Choroid plexus epithelial cell (primary cell): Measurements from ENCODE around the gene EPHA4.

Source experiments
- DNase-seq: peaks from one replicate; pipeline ENCODE4 v3.0.0-alpha.2; 2010; ENCODE audit warnings: low read depth
- H3K4me3 ChIP-seq: 2 replicates; pipeline ENCODE4 v1.5.1; 2011; ENCODE audit warnings: low read depth, mild to moderate bottlenecking, control low read depth, low read length, moderate library complexity
- TF ChIP-seq, protein P1 (sequence below): conservative IDR thresholded peaks from 2 replicates; pipeline ENCODE4 v1.5.1; 2011; ENCODE audit warnings: low read depth, mild to moderate bottlenecking, control low read depth, inconsistent platforms, low read length, moderate library complexity

EPHA4 gene

DNA sequence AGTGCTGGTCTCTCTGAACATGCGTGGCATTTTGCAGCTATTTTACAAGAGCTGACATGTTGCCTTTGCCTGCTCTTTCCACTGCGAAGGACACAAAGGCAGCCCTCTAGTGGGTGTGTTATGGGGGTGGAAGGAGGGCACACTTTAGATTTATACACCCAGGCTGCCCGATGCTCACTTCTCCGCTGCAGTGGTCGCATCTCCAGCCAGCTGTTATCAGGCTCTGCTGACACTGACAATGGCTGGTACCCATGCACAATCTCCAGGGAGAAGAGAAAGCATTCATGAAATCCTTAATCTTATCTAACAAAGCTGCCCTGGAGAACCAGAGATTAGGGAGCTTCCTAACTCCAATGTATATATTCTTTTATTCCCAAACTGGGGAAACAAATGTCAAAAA is 113.5 kb downstream of the EPHA4 start:
- no peak for DNase-seq
- TF ChIP-seq, protein P1, sequence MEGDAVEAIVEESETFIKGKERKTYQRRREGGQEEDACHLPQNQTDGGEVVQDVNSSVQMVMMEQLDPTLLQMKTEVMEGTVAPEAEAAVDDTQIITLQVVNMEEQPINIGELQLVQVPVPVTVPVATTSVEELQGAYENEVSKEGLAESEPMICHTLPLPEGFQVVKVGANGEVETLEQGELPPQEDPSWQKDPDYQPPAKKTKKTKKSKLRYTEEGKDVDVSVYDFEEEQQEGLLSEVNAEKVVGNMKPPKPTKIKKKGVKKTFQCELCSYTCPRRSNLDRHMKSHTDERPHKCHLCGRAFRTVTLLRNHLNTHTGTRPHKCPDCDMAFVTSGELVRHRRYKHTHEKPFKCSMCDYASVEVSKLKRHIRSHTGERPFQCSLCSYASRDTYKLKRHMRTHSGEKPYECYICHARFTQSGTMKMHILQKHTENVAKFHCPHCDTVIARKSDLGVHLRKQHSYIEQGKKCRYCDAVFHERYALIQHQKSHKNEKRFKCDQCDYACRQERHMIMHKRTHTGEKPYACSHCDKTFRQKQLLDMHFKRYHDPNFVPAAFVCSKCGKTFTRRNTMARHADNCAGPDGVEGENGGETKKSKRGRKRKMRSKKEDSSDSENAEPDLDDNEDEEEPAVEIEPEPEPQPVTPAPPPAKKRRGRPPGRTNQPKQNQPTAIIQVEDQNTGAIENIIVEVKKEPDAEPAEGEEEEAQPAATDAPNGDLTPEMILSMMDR: no peak
- no peak overlapping the region for H3K4me3 ChIP-seq

DNA sequence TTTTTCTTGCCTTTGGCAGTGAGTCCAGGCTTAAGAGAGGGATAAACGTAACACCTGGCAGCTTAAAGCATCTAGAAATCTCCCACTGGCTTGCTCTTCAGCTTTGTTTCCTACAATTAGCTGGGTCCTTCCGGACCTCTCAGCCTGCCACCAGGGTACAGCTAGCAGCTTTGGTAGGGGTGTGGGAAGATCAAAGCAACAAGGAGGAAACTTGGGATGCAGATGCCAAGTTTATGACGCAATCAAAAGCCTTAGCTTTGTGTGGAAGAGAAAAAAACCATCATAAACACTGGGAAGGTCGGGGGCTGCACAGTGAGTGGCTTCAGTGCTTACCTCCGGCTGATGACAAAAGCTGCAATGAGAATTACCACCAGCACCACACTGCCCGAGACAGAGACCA is 116.9 kb downstream of the EPHA4 start:
- DNase-seq: no peak
- TF ChIP-seq, protein P1: no peak
- no peak overlapping the region for H3K4me3 ChIP-seq

DNA sequence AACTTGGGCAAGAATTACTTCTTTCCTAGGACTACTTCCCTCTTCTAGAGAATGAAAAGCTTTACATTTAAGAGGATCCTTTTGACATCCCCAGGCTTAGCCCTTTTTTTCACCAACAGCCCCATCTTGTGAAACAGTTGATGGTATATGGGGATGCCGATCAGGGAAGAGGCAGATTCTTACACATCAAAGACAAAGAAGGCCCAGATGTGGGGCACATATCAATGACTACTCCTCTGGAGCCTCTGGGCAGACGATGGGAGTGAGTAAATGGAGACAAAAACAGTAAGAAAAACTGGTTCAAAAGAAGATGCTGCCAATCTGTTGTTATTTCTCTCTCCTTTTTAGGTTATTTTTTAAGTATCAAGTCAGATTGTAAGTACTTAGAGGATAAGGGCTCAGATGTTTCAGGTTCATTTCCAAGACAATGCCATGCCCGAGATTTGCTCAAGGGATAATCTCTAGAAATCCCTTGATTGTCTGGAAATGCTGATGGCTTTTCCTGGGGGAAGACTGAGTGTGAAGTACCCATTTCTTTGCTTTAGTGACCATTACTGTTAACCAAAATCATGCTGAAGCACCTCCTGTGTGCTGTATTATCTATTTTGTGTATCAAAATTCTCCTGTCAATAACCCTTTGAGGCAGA is 117.5 kb downstream of the EPHA4 start:
- TF ChIP-seq, protein P1: no peak
- DNase-seq: no peak
- H3K4me3 ChIP-seq: no peak overlapping the region

DNA sequence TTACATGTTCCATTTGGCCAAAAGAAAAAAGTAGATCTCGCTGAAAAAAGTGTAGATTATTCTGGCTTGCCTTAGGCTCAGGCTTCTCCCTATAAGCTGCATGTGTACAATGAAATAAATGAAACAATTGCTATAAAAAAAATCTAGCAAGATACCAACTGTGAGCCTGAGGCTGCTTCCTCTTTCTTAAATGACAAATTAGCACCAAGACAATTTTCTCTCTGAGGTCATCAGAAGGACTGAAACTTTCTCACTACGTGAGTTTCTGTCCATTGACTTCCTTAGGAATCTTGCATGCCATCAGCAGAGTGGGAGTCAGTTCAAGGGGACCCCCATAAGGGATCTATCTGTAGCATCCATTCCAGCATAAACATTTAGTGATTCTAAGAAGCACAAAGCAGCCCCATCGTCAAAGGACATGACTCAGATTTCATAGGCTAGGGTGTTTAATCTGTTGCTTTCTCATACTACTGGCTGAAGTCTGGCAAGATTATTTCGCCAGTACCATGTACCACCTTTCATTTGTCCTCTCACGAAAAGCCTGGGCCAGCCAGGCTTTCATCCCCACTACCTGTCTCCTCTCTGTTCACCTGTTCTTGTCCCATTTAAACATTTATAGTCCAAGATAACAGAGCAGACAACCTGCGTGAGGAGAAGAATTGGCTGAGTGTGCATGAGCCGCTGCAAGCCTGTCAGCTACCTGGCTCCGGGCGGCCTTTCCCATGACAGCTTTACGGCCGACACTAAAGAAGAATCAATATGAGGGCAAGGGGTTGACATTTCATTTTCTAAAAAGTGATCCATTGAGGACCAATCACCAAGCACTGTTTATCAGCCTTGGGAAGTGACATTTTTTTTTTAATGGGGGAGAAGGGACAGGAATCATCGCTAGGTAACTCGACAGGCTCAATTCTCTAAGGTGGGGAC is 120.0 kb downstream of the EPHA4 start:
- DNase-seq: no peak
- TF ChIP-seq, protein P1: no peak
- H3K4me3 ChIP-seq: no peak overlapping the region

DNA sequence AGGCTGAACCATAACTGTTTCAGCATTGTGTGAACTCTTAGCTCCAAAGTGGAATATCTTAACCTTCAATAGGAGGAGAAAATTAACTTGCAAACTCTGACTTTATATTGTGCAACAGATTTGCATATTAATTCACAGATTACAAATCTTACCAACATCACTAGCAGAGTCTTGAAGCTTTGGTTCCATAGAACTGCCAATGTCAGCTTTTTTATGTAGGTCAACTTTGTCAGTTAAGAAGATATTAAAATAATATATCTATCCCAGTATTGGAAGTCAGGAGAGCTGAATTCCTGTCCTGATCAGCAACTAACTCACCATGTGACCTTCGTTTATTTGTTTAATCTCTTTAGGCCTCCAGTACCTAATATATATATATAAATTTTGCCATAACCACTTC is 121.8 kb downstream of the EPHA4 start:
- no peak overlapping the region for H3K4me3 ChIP-seq
- TF ChIP-seq, protein P1: no peak
- DNase-seq: no peak

DNA sequence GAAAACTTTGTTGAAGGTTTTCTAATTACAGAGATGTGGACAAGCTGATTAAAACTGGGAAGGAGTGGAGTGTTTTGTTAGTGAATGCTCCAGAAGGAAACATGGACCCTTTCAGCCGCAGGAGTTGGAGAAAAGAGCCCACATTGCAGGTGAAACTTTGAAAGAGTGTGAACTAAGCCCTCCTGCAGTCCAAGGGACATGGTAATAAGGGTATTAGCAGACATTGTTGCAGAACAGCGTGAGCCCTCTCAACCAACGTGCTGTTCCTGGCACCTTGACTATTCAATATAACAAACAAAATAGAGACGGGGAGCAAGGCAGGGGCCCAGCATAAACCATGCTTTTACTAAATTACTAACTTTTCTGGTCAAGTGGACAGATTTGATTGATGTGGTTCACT is 122.7 kb downstream of the EPHA4 start:
- no peak overlapping the region for H3K4me3 ChIP-seq
- TF ChIP-seq, protein P1: no peak
- DNase-seq: no peak
